Mesenchymal stem cell (in vitro differentiated cells and primary cell): Measurements from ENCODE around the gene RUBCNL.
A peak's percentile ranks its signal among the peaks of the same experiment; 100 is the strongest.

Experiments
- DNase-seq: peaks from one replicate; pipeline ENCODE4 v3.0.0-alpha.2; 2013
- H2AFZ ChIP-seq: one replicate; pipeline ENCODE4 v1.6.1; 2013; ENCODE audit warnings: low read depth, mild to moderate bottlenecking, control low read depth, inconsistent platforms, low read length, moderate library complexity
- H2AK5ac ChIP-seq: 2 replicates; pipeline ENCODE4 v1.6.1; 2013; ENCODE audit warnings: low read length, moderate library complexity, mild to moderate bottlenecking, inconsistent platforms; ENCODE audit not compliant: severe bottlenecking
- H2BK120ac ChIP-seq: one replicate; pipeline ENCODE4 v1.6.1; 2013; ENCODE audit warnings: low read depth, mild to moderate bottlenecking, inconsistent platforms, low read length, moderate library complexity
- H2BK12ac ChIP-seq, 2 experiments: one replicate each; pipeline ENCODE4 v1.6.1; 2013; ENCODE audit warnings: inconsistent platforms in 2 of 2, low read length in 2 of 2, mild to moderate bottlenecking in 2 of 2, moderate library complexity in 2 of 2, control low read depth in 1 of 2
- H2BK15ac ChIP-seq: one replicate; pipeline ENCODE4 v1.6.1; 2013; ENCODE audit warnings: mild to moderate bottlenecking, low read depth, inconsistent platforms; ENCODE audit not compliant: poor library complexity, severe bottlenecking
- H2BK5ac ChIP-seq: 2 replicates; pipeline ENCODE4 v1.6.1; 2013; ENCODE audit warnings: low read depth, mild to moderate bottlenecking, low read length, control low read depth, inconsistent platforms; ENCODE audit not compliant: poor library complexity, severe bottlenecking
- H3K14ac ChIP-seq, 2 experiments: one replicate each; pipeline ENCODE4 v1.6.1; 2013; ENCODE audit warnings: inconsistent platforms in 2 of 2, low read length in 2 of 2, control low read depth in 1 of 2, mild to moderate bottlenecking in 1 of 2, moderate library complexity in 1 of 2
- H3K18ac ChIP-seq, 2 experiments: one replicate each; pipeline ENCODE4 v1.6.1; 2013; ENCODE audit warnings: inconsistent platforms in 2 of 2, low read length in 2 of 2, control low read depth in 1 of 2, low read depth in 1 of 2, mild to moderate bottlenecking in 1 of 2
- H3K23ac ChIP-seq, 2 experiments: one replicate each; pipeline ENCODE4 v1.6.1; 2013; ENCODE audit warnings: inconsistent platforms in 2 of 2, low read length in 2 of 2, mild to moderate bottlenecking in 2 of 2, moderate library complexity in 2 of 2, control low read depth in 1 of 2
- H3K27ac ChIP-seq: 2 replicates; pipeline ENCODE4 v1.5.1; 2013; ENCODE audit warnings: mild to moderate bottlenecking, moderate library complexity, low read length, control low read depth, inconsistent platforms; ENCODE audit not compliant: poor library complexity, severe bottlenecking
- H3K27me3 ChIP-seq, 2 experiments: 2 replicates each; pipeline versions ENCODE4 v1.6.1 to v1.7.0; 2013; ENCODE audit warnings: low read length in 2 of 2, mild to moderate bottlenecking in 2 of 2, moderate library complexity in 2 of 2, control low read depth in 1 of 2, inconsistent platforms in 1 of 2; ENCODE audit not compliant: control insufficient read depth in 1 of 2, insufficient read depth in 1 of 2
- H3K36me3 ChIP-seq, 2 experiments: 2 replicates each; pipeline versions ENCODE4 v1.6.1 to v1.7.0; 2013; ENCODE audit warnings: low read length in 2 of 2, control low read depth in 1 of 2, inconsistent platforms in 1 of 2, low read depth in 1 of 2, mild to moderate bottlenecking in 1 of 2; ENCODE audit not compliant: insufficient read depth in 2 of 2, control insufficient read depth in 1 of 2
- H3K4ac ChIP-seq, 2 experiments: one replicate each; pipeline ENCODE4 v1.6.1; 2013; ENCODE audit warnings: inconsistent platforms in 2 of 2, low read length in 2 of 2, mild to moderate bottlenecking in 2 of 2, moderate library complexity in 2 of 2, control low read depth in 1 of 2, low read depth in 1 of 2
- H3K4me1 ChIP-seq: 2 replicates; pipeline ENCODE4 v1.6.1; 2013; ENCODE audit warnings: low read depth, low read length, control low read depth; ENCODE audit not compliant: control insufficient read depth, insufficient read depth
- H3K4me2 ChIP-seq: 2 replicates; pipeline ENCODE4 v1.6.1; 2013; ENCODE audit warnings: low read length, mild to moderate bottlenecking, inconsistent platforms; ENCODE audit not compliant: poor library complexity, severe bottlenecking
- H3K4me3 ChIP-seq, 2 experiments: 2 replicates each; pipeline versions ENCODE4 v1.5.1 to v1.7.0; 2013; ENCODE audit warnings: low read length in 2 of 2, mild to moderate bottlenecking in 2 of 2, control low read depth in 1 of 2, low read depth in 1 of 2; ENCODE audit not compliant: insufficient read depth in 1 of 2
- H3K79me1 ChIP-seq: replicated peaks from 2 replicates; pipeline ENCODE4 v1.6.1; 2013; ENCODE audit warnings: mild to moderate bottlenecking, control low read depth, low read length, inconsistent platforms; ENCODE audit not compliant: poor library complexity, severe bottlenecking
- H3K9ac ChIP-seq: 2 replicates; pipeline ENCODE4 v1.7.0; 2013; ENCODE audit warnings: mild to moderate bottlenecking, low read length, moderate library complexity
- H3K9me3 ChIP-seq: 2 replicates; pipeline ENCODE4 v1.7.0; 2013; ENCODE audit warnings: mild to moderate bottlenecking, low read length; ENCODE audit not compliant: control insufficient read depth
- H4K8ac ChIP-seq: one replicate; pipeline ENCODE4 v1.6.1; 2013; ENCODE audit warnings: inconsistent platforms, mild to moderate bottlenecking, low read length, moderate library complexity
- H4K91ac ChIP-seq: one replicate; pipeline ENCODE4 v1.6.1; 2013; ENCODE audit warnings: mild to moderate bottlenecking, low read length, inconsistent platforms
- WGBS: methylation state at CpG from one replicate; pipeline ENCODE4 v1.1.7; 2013; ENCODE audit warnings: mixed read lengths; 5-methylcytosine and 5-hydroxymethylcytosine counted together

RUBCNL gene

GRCh38 chr13:46359714-46360113 lies 27.3 kb downstream of the RUBCNL start:
- Histone ChIP-seq H2BK12ac (no peak overlapping the region), H3K27ac (no peak overlapping the region), H3K9ac (peak overlapping the region; percentile 77), H4K8ac (no peak overlapping the region), H4K91ac (no peak overlapping the region), H2BK120ac (no peak overlapping the region), H2BK15ac (no peak overlapping the region), H3K27me3 (no peaks in the 10 kb centered on the region), H3K23ac (no peak overlapping the region), H3K9me3 (no peaks in the 10 kb centered on the region), H3K14ac (no peak overlapping the region), H3K4ac (no peak overlapping the region), H3K4me1 (peaks cover 6% of the 10 kb centered on the region), H3K18ac (no peak overlapping the region), H2AK5ac (no peak overlapping the region), H3K79me1 (no peaks in the 10 kb centered on the region), H3K36me3 (peaks cover 0 to 53% of the 10 kb centered on the region in 2 experiments), H3K4me3 (no peak overlapping the region), H3K4me2 (no peak overlapping the region), H2AFZ (no peak overlapping the region), H2BK5ac (no peak overlapping the region)
- DNase-seq = peak; percentile 27
- 100% methylated on average over 1 of the region's 1 CpG for WGBS

GRCh38 chr13:46355901-46356590 lies 31.0 kb downstream of the RUBCNL start:
- WGBS = 90% methylated on average over 11 of the region's 11 CpGs
- H3K4me2 ChIP-seq = no peak overlapping the region
- H3K79me1 ChIP-seq = no peaks in the 10 kb centered on the region

GRCh38 chr13:46355088-46355468 lies 32.0 kb downstream of the RUBCNL start:
- Histone ChIP-seq H3K79me1 (no peaks in the 10 kb centered on the region), H3K4me3 (no peak overlapping the region), H3K4me2 (no peak overlapping the region), H3K23ac (no peak overlapping the region), H3K4ac (no peak overlapping the region), H3K9ac (peak overlapping the region; percentile 70), H2BK120ac (no peak overlapping the region), H3K36me3 (peaks cover 0 to 67% of the 10 kb centered on the region in 2 experiments), H2BK5ac (no peak overlapping the region), H2AK5ac (no peak overlapping the region), H3K18ac (no peak overlapping the region), H3K4me1 (peaks cover 4% of the 10 kb centered on the region), H3K14ac (no peak overlapping the region), H2AFZ (no peak overlapping the region), H3K27me3 (no peaks in the 10 kb centered on the region), H3K9me3 (no peaks in the 10 kb centered on the region), H3K27ac (peak overlapping the region; percentile 85), H4K8ac (no peak overlapping the region), H2BK12ac (no peak overlapping the region), H4K91ac (no peak overlapping the region), H2BK15ac (no peak overlapping the region)
- 23% methylated on average over 3 of the region's 5 CpGs for WGBS
- DNase-seq = no peak

More at GRCh38 chr13:46355901-46356590, 31.0 kb downstream of the RUBCNL start:
- Histone ChIP-seq H3K27me3 (no peaks in the 10 kb centered on the region), H3K14ac (no peak overlapping the region), H2AK5ac (peak overlapping the region; percentile 14), H3K23ac (no peak overlapping the region), H3K4me3 (no peak overlapping the region), H3K4me1 (peaks cover 6% of the 10 kb centered on the region), H3K4ac (no peak overlapping the region), H4K91ac (peak overlapping the region; percentile 89), H3K9me3 (no peaks in the 10 kb centered on the region), H3K9ac (peak overlapping the region; percentile 70), H4K8ac (no peak overlapping the region), H2BK15ac (no peak overlapping the region), H2AFZ (no peak overlapping the region), H2BK12ac (peak overlapping the region in 1 of 2 experiments; percentile 21), H3K27ac (no peak overlapping the region), H2BK5ac (no peak overlapping the region), H2BK120ac (peak overlapping the region; percentile 61), H3K18ac (no peak overlapping the region), H3K36me3 (peaks cover 0 to 57% of the 10 kb centered on the region in 2 experiments)
- DNase-seq = no peak

GRCh38 chr13:46354156-46355087 lies 32.6 kb downstream of the RUBCNL start:
- H2BK15ac ChIP-seq = no peak overlapping the region
- DNase-seq = peak; percentile 97
- no peak overlapping the region for H4K8ac ChIP-seq
- no peaks in the 10 kb centered on the region for H3K79me1 ChIP-seq
- H3K14ac ChIP-seq = no peak overlapping the region
- H2AFZ ChIP-seq = no peak overlapping the region
- H2BK120ac ChIP-seq = no peak overlapping the region
- no peak overlapping the region for H3K23ac ChIP-seq
- H3K9me3 ChIP-seq = no peaks in the 10 kb centered on the region
- no peak overlapping the region for H2BK5ac ChIP-seq
- H3K4ac ChIP-seq = no peak overlapping the region
- H3K9ac ChIP-seq = peak overlapping the region; percentile 70
- H2BK12ac ChIP-seq = peak overlapping the region in 1 of 2 experiments; percentile 57
- H3K18ac ChIP-seq = no peak overlapping the region
- peak overlapping the region; percentile 85 for H3K27ac ChIP-seq
- 53% methylated on average over 8 of the region's 9 CpGs for WGBS
- no peak overlapping the region for H3K4me3 ChIP-seq
- H3K4me2 ChIP-seq = no peak overlapping the region
- no peak overlapping the region for H4K91ac ChIP-seq
- no peak overlapping the region for H2AK5ac ChIP-seq
- peaks cover 0 to 74% of the 10 kb centered on the region in 2 experiments for H3K36me3 ChIP-seq
- H3K27me3 ChIP-seq = no peaks in the 10 kb centered on the region
- H3K4me1 ChIP-seq = peaks cover 4% of the 10 kb centered on the region
